ENCODE results near the gene SLC17A6. TPM values are rescaled to one million over a fixed set of nuclear protein-coding genes. Genes with fewer than 3 reads are reported as not detected.

The SLC17A6 gene
- total RNA-seq, 4 donors from 2014 or later = not detected

- no peaks in the 10 kb centered on the region for H3K27me3 ChIP-seq
- H3K9me3 ChIP-seq = no peaks in the 10 kb centered on the region
- no peaks in the 10 kb centered on the region for H3K4me1 ChIP-seq
- DNase-seq (ENCODE audit: low spot score in 2 of 2) = no peak
- no peaks in the 10 kb centered on the region for H3K36me3 ChIP-seq
- WGBS = 79% methylated on average over 6 of the region's 6 CpGs
- no peak overlapping the region for H3K4me3 ChIP-seq
- H3K27ac ChIP-seq = no peak overlapping the region
- TF ChIP-seq POLR2AphosphoS5 (IDR thresholded peaks at IDR 0.05) = no peak
- no peak for TF ChIP-seq POLR2A (IDR thresholded peaks at IDR 0.05)
- TF ChIP-seq EP300 (IDR thresholded peaks at IDR 0.05) = no peak
- no peak for TF ChIP-seq CTCF (IDR thresholded peaks at IDR 0.05)
These were observed 51.5 kb downstream of the SLC17A6 start for GRCh38 chr11:22389526-22390282.

- no peak overlapping the region for H3K4me3 ChIP-seq
- no peak for TF ChIP-seq POLR2AphosphoS5 (IDR thresholded peaks at IDR 0.05)
- H3K9me3 ChIP-seq = no peaks in the 10 kb centered on the region
- H3K36me3 ChIP-seq = no peaks in the 10 kb centered on the region
- WGBS = 72% methylated on average over 5 of the region's 5 CpGs
- H3K4me1 ChIP-seq = no peaks in the 10 kb centered on the region
- H3K27ac ChIP-seq = no peak overlapping the region
- H3K27me3 ChIP-seq = no peaks in the 10 kb centered on the region
- no peak for DNase-seq (ENCODE audit: low spot score in 2 of 2)
These were observed 52.1 kb downstream of the SLC17A6 start for GRCh38 chr11:22390283-22390655.

- H3K27ac ChIP-seq = no peak overlapping the region
- H3K4me3 ChIP-seq = no peak overlapping the region
- H3K27me3 ChIP-seq = no peaks in the 10 kb centered on the region
- no peak for TF ChIP-seq EP300 (IDR thresholded peaks at IDR 0.05)
- no peak for TF ChIP-seq POLR2AphosphoS5 (IDR thresholded peaks at IDR 0.05)
- TF ChIP-seq CTCF (IDR thresholded peaks at IDR 0.05) = no peak
- no peak for TF ChIP-seq POLR2A (IDR thresholded peaks at IDR 0.05)
- H3K36me3 ChIP-seq = no peaks in the 10 kb centered on the region
- no peaks in the 10 kb centered on the region for H3K9me3 ChIP-seq
- H3K4me1 ChIP-seq = no peaks in the 10 kb centered on the region
- no peak for DNase-seq (ENCODE audit: low spot score in 2 of 2)
These were observed 54.4 kb downstream of the SLC17A6 start for GRCh38 chr11:22392561-22392960.

DNA sequence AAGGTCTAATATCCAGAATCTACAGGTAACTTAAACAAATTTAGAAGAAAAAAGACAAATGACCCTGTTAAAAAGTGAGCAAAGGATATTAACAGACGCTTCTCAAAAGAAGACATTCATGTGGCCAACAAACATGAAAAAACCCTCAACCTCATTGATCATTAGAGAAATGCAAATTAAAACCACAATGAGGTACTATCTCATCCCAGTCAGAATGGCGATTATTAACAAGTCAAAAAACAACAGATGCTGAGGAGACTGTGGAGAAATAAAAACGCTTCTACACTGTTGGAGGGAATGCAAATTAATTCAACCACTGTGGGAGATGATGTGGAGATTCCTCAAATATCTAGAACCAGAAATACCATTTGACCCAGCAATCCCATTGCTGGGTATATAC lies 67.2 kb downstream of the SLC17A6 start:
- no peaks in the 10 kb centered on the region for H3K9me3 ChIP-seq
- H3K27ac ChIP-seq = no peak overlapping the region
- DNase-seq (ENCODE audit: low spot score in 2 of 2) = no peak
- WGBS = 64% methylated on average over 3 of the region's 3 CpGs
- no peaks in the 10 kb centered on the region for H3K36me3 ChIP-seq
- no peak for TF ChIP-seq POLR2AphosphoS5 (IDR thresholded peaks at IDR 0.05)
- TF ChIP-seq EP300 (IDR thresholded peaks at IDR 0.05) = no peak
- no peak for TF ChIP-seq CTCF (IDR thresholded peaks at IDR 0.05)
- no peak for TF ChIP-seq POLR2A (IDR thresholded peaks at IDR 0.05)
- no peaks in the 10 kb centered on the region for H3K4me1 ChIP-seq
- no peaks in the 10 kb centered on the region for H3K27me3 ChIP-seq
- no peak overlapping the region for H3K4me3 ChIP-seq

GRCh38 chr11:22407267-22407666 lies 69.1 kb downstream of the SLC17A6 start:
- Histone ChIP-seq H3K4me1 (no peaks in the 10 kb centered on the region), H3K4me3 (no peak overlapping the region), H3K27me3 (no peaks in the 10 kb centered on the region), H3K27ac (no peak overlapping the region), H3K9me3 (no peaks in the 10 kb centered on the region), H3K36me3 (no peaks in the 10 kb centered on the region)
- DNase-seq (ENCODE audit: low spot score in 2 of 2) = no peak
- WGBS = 96% methylated on average over 1 of the region's 1 CpG
- TF ChIP-seq POLR2A (IDR thresholded peaks at IDR 0.05) = no peak
- TF ChIP-seq CTCF (IDR thresholded peaks at IDR 0.05) = no peak

DNA sequence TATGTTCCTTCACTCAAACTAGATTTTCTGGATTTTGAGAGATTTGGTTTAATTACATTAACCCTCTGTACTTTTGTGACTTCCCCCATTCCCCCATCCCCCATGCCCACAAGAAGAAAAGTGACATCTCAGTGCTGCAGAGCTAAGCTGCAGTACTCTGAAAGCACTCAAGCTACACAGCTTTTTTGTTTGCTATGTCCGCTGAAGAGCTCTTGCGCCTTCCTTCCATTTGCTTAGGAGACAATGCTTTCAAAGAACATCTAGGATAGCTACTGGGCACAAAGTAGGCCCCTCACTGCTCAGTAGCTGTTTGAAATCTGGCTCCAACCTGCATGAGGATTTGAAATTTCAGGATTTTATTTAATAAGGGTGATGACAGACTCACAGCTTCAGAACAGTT lies 69.7 kb downstream of the SLC17A6 start:
- no peak for TF ChIP-seq POLR2AphosphoS5 (IDR thresholded peaks at IDR 0.05)
- no peak overlapping the region for H3K4me3 ChIP-seq
- H3K27ac ChIP-seq = no peak overlapping the region
- no peaks in the 10 kb centered on the region for H3K36me3 ChIP-seq
- 88% methylated on average over 2 of the region's 2 CpGs for WGBS
- no peaks in the 10 kb centered on the region for H3K4me1 ChIP-seq
- DNase-seq (ENCODE audit: low spot score in 2 of 2) = no peak
- H3K9me3 ChIP-seq = no peaks in the 10 kb centered on the region
- H3K27me3 ChIP-seq = no peaks in the 10 kb centered on the region

All from suprapubic skin (tissue), 4 donors.